Activated CD8-positive, alpha-beta memory T cell treated with anti-CD3 and anti-CD28 coated beads, Interleukin-2, amount 50 U/mL, for 4 hours (primary cell): ENCODE data around the gene VSIG10.
A peak's percentile ranks its signal among the peaks of the same experiment; 100 is the strongest.
"Not testable (repeated sequence)": the region's sequence is repeated elsewhere in the genome, so short reads cannot be mapped to it uniquely, and the experiment has no call there.

ENCODE experiments used
- DNase-seq: peaks from one replicate; pipeline ENCODE4 v3.0.0-alpha.2; 2020

Gene VSIG10

GRCh38 chr12:118107011-118107410, 3.2 kb upstream of the VSIG10 start:
- DNase-seq = no peak

GRCh38 chr12:118103201-118103600, 610 bp downstream of the VSIG10 start:
- DNase-seq = no peak

GRCh38 chr12:118102609-118103008, 1.2 kb downstream of the VSIG10 start:
- DNase-seq = no peak

- no peak for DNase-seq
Measured at GRCh38 chr12:118102070-118102469, 1.7 kb downstream of the VSIG10 start.

GRCh38 chr12:118101051-118101450, 2.8 kb downstream of the VSIG10 start:
- DNase-seq = no peak

GRCh38 chr12:118098911-118099671, 4.7 kb downstream of the VSIG10 start:
- DNase-seq = no peak

- no peak for DNase-seq
Measured at GRCh38 chr12:118098401-118098800, 5.4 kb downstream of the VSIG10 start.

- DNase-seq = no peak
Measured at GRCh38 chr12:118094039-118094438, 9.8 kb downstream of the VSIG10 start.

- DNase-seq = no peak
Measured at GRCh38 chr12:118089782-118090181, 14.0 kb downstream of the VSIG10 start.

- no peak for DNase-seq
Measured at GRCh38 chr12:118082161-118082560, 21.6 kb downstream of the VSIG10 start.

GRCh38 chr12:118081521-118081920, 22.3 kb downstream of the VSIG10 start:
- not testable (repeated sequence) for DNase-seq

- no peak for DNase-seq
Measured at GRCh38 chr12:118073768-118074167, 30.0 kb downstream of the VSIG10 start.

GRCh38 chr12:118070650-118071049, 33.2 kb downstream of the VSIG10 start:
- no peak for DNase-seq

GRCh38 chr12:118068445-118068844, 35.4 kb downstream of the VSIG10 start:
- no peak for DNase-seq

GRCh38 chr12:118065380-118065779, 38.4 kb downstream of the VSIG10 start:
- DNase-seq = no peak

- no peak for DNase-seq
Measured at GRCh38 chr12:118064608-118065007, 39.2 kb downstream of the VSIG10 start.

- no peak for DNase-seq
Measured at GRCh38 chr12:118063576-118064391, 40.0 kb downstream of the VSIG10 start.

- peak; percentile 16 for DNase-seq
Measured at GRCh38 chr12:118061873-118062843, 41.7 kb downstream of the VSIG10 start.

GRCh38 chr12:118061011-118061872, 42.6 kb downstream of the VSIG10 start, which contains the start of gene WSB2:
TSS of gene WSB2 (minus strand) at chr12:118061179. CDS start at chr12:118061048, 131 bp downstream.
- DNase-seq = peak; percentile 68

- peak; percentile 37 for DNase-seq
Measured at GRCh38 chr12:118060301-118061010, 43.4 kb downstream of the VSIG10 start.
